Measurements from ENCODE around the gene CITED4.

CITED4 gene

GRCh38 chr1:40819101-40819500 is 43.1 kb downstream of the CITED4 start:
- TF ChIP-seq FOXP2 (optimal IDR thresholded peaks at IDR 0.05; ENCODE audit: borderline replicate concordance, extremely low read depth, extremely low read length, insufficient read depth) = no peak

- no peak for TF ChIP-seq FOXP2 (optimal IDR thresholded peaks at IDR 0.05; ENCODE audit: borderline replicate concordance, extremely low read depth, extremely low read length, insufficient read depth)
- TF ChIP-seq SIN3A (IDR thresholded peaks at IDR 0.05; ENCODE audit: borderline replicate concordance, insufficient read depth, low read length) = no peak
- no peak for TF ChIP-seq REST (IDR thresholded peaks at IDR 0.05; ENCODE audit: insufficient read depth in 1 of 2, low read depth in 2 of 2, low read length in 2 of 2)
- no peak for TF ChIP-seq TAF1 (IDR thresholded peaks at IDR 0.05; ENCODE audit: borderline replicate concordance, insufficient read depth, low read length)
- TF ChIP-seq POLR2AphosphoS5 (IDR thresholded peaks at IDR 0.05; ENCODE audit: low read depth, low read length) = no peak
Observed at GRCh38 chr1:40818264-40818961, 43.8 kb downstream of the CITED4 start.

- no peak for TF ChIP-seq TAF1 (IDR thresholded peaks at IDR 0.05; ENCODE audit: borderline replicate concordance, insufficient read depth, low read length)
- TF ChIP-seq FOXP2 (optimal IDR thresholded peaks at IDR 0.05; ENCODE audit: borderline replicate concordance, extremely low read depth, extremely low read length, insufficient read depth) = no peak
- TF ChIP-seq POLR2AphosphoS5 (IDR thresholded peaks at IDR 0.05; ENCODE audit: low read depth, low read length) = no peak
Observed at GRCh38 chr1:40817791-40818263, 44.3 kb downstream of the CITED4 start.

- no peak for TF ChIP-seq FOXP2 (optimal IDR thresholded peaks at IDR 0.05; ENCODE audit: borderline replicate concordance, extremely low read depth, extremely low read length, insufficient read depth)
- no peak for TF ChIP-seq POLR2AphosphoS5 (IDR thresholded peaks at IDR 0.05; ENCODE audit: low read depth, low read length)
Observed at GRCh38 chr1:40815420-40815819, 46.7 kb downstream of the CITED4 start.
